Natural killer cell (primary cell): ENCODE results near the gene BACH2. TPM values are rescaled to one million over a fixed set of nuclear protein-coding genes. Genes with fewer than 3 reads are reported as not detected.
A peak's percentile ranks its signal among the peaks of the same experiment; 100 is the strongest.

Experiments
- ATAC-seq, 3 donors: fragments of 150-1000 bp in 2 of 3; fragments of 200-7000 bp in 1 of 3; cut with Tn5 transposase; 1 replicate in 1 of 3; 2 replicates in 2 of 3; pipeline ENCODE4 v1.10.0; 2021; ENCODE audit warnings: mild to moderate bottlenecking in 2 of 3, moderate library complexity in 2 of 3
- DNase-seq, 2 donors: peaks; one replicate each; pipeline versions ENCODE4 v3.0.0 to v3.0.0-alpha.2; 2013 to 2021; ENCODE audit warnings: mixed read lengths in 1 of 2
- H3K27ac ChIP-seq: one replicate; pipeline ENCODE4 v1.5.1; 2013; ENCODE audit warnings: mild to moderate bottlenecking, low read length
- H3K27me3 ChIP-seq: one replicate; pipeline ENCODE4 v1.6.1; 2013; ENCODE audit warnings: low read length; ENCODE audit not compliant: control insufficient read depth, insufficient read depth
- H3K36me3 ChIP-seq: one replicate; pipeline ENCODE4 v1.6.1; 2013; ENCODE audit warnings: low read length; ENCODE audit not compliant: control insufficient read depth, insufficient read depth
- H3K4me1 ChIP-seq: one replicate; pipeline ENCODE4 v1.6.1; 2013; ENCODE audit warnings: low read length; ENCODE audit not compliant: control insufficient read depth, insufficient read depth
- H3K4me3 ChIP-seq: one replicate; pipeline ENCODE4 v1.5.1; 2013; ENCODE audit warnings: low read length
- H3K9me3 ChIP-seq: one replicate; pipeline ENCODE4 v1.6.1; 2013; ENCODE audit warnings: low read length; ENCODE audit not compliant: control insufficient read depth, insufficient read depth
- H3K27ac Mint-ChIP-seq, 2 donors: one replicate each; pipeline ENCODE4 v1.8.0; 2022; ENCODE audit warnings: mild to moderate bottlenecking in 2 of 2, mixed read lengths in 2 of 2, moderate library complexity in 1 of 2
- H3K27me3 Mint-ChIP-seq, 2 donors: one replicate each; pipeline ENCODE4 v1.8.0; 2022; ENCODE audit warnings: low read depth in 2 of 2, mixed read lengths in 2 of 2
- H3K36me3 Mint-ChIP-seq: one replicate; pipeline ENCODE4 v1.8.0; 2022; ENCODE audit warnings: mixed read lengths
- H3K4me1 Mint-ChIP-seq, 2 donors: one replicate each; pipeline ENCODE4 v1.8.0; 2022; ENCODE audit warnings: mixed read lengths in 2 of 2
- H3K4me3 Mint-ChIP-seq: one replicate; pipeline ENCODE4 v1.8.0; 2022; ENCODE audit warnings: mild to moderate bottlenecking, moderate library complexity, mixed read lengths
- H3K9me3 Mint-ChIP-seq, 2 donors: one replicate each; pipeline ENCODE4 v1.8.0; 2022; ENCODE audit warnings: mixed read lengths in 2 of 2
- WGBS: methylation state at CpG from one replicate; pipeline ENCODE4 v1.1.7; 2013; ENCODE audit warnings: missing lambda C conversion rate; ENCODE audit not compliant: insufficient coverage; 5-methylcytosine and 5-hydroxymethylcytosine counted together
- intact Hi-C: fragments of 100-400 bp; cut with micrococcal nuclease; formaldehyde crosslinking; loops from one replicate; pipeline ENCODE4 v1.14.2; 2022
- total RNA-seq, 4 donors: library from RNA; stranded (reverse); fragments of 120-200 nt in 1 of 4; gene quantifications; one replicate each; pipeline versions ENCODE4 v1.2.3 to v1.2.4, GENCODE V29; 2013 to 2022
- TF ChIP-seq, protein P1 (sequence below): fragments of 200-600 bp; IDR thresholded peaks from one replicate; pipeline ENCODE4 v1.8.0; 2022; ENCODE audit warnings: antibody characterized with exemption

The BACH2 gene
- total RNA-seq, 3 donors from 2014 or later (not counting 1 experiment from before 2014, with no cell fraction given), result 32.1 to 37.8 (median 32.7) TPM

DNA sequence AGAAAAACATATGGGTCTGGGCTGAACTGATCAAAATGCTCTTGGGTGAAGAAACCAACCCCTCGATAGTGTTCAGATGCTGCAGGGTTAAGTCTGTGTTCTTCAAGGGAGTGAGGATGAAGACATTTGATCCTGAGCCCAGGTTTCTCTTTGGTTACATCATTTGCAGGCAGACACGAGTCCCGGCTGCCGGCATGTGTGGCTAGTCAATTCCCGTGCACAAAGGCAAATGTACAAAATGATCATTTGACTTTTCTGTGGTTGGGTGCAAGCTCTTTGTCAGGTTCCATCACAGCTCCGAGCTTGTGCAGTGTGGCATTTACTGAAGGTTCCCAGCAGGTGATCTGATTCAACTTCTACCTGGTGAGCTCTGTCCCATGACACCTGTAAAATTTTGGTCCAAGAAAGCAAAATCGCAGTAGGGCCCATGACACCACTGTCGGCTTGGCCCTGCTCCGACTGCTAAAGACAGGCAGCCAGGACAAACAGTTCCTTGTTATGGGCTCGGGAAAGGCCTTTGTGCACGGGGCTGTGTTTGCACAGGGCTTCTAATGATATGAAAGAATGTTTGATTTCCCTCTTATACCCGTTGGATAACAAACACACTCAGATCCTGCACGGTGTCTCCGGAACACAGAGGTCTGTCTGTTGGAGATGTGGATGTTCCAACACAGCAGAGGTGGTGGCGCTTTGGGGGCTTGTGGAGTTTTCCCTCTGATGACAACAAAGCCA is 355.4 kb downstream of the BACH2 start:
- Histone ChIP-seq H3K27ac (no peak overlapping the region), H3K27me3 (no peaks in the 10 kb centered on the region), H3K36me3 (peaks cover 18% of the 10 kb centered on the region), H3K4me3 (no peak overlapping the region), H3K4me1 (peaks cover 5% of the 10 kb centered on the region), H3K9me3 (no peaks in the 10 kb centered on the region)
- no peaks in the 10 kb centered on the region for H3K27me3 Mint-ChIP-seq
- H3K9me3 Mint-ChIP-seq, result no peaks in the 10 kb centered on the region
- peaks cover 14 to 18% of the 10 kb centered on the region in 2 donors for H3K4me1 Mint-ChIP-seq
- no peak overlapping the region for H3K4me3 Mint-ChIP-seq
- ATAC-seq (no peak), DNase-seq (no peak)
- WGBS, result 96% methylated on average over 14 of the region's 15 CpGs
- intact Hi-C loops, result no loop called here
- no peaks in the 10 kb centered on the region for H3K36me3 Mint-ChIP-seq
- peak overlapping the region in 1 of 2 donors; percentile 20 for H3K27ac Mint-ChIP-seq
- TF ChIP-seq, protein P1, sequence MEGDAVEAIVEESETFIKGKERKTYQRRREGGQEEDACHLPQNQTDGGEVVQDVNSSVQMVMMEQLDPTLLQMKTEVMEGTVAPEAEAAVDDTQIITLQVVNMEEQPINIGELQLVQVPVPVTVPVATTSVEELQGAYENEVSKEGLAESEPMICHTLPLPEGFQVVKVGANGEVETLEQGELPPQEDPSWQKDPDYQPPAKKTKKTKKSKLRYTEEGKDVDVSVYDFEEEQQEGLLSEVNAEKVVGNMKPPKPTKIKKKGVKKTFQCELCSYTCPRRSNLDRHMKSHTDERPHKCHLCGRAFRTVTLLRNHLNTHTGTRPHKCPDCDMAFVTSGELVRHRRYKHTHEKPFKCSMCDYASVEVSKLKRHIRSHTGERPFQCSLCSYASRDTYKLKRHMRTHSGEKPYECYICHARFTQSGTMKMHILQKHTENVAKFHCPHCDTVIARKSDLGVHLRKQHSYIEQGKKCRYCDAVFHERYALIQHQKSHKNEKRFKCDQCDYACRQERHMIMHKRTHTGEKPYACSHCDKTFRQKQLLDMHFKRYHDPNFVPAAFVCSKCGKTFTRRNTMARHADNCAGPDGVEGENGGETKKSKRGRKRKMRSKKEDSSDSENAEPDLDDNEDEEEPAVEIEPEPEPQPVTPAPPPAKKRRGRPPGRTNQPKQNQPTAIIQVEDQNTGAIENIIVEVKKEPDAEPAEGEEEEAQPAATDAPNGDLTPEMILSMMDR, result no peak

GRCh38 chr6:89940225-89941027 is 356.2 kb downstream of the BACH2 start:
- Mint-ChIP-seq H3K4me3 (no peak overlapping the region), H3K27me3 (no peaks in the 10 kb centered on the region), H3K9me3 (no peaks in the 10 kb centered on the region), H3K27ac (peak overlapping the region in 1 of 2 donors; percentile 20), H3K4me1 (peaks cover 14 to 18% of the 10 kb centered on the region in 2 donors), H3K36me3 (no peaks in the 10 kb centered on the region)
- ATAC-seq, result peak; percentile 90 to 99 (median 97)
- 42% methylated on average over 8 of the region's 9 CpGs for WGBS
- Histone ChIP-seq H3K27ac (no peak overlapping the region), H3K4me3 (no peak overlapping the region), H3K9me3 (no peaks in the 10 kb centered on the region), H3K27me3 (no peaks in the 10 kb centered on the region), H3K4me1 (peaks cover 5% of the 10 kb centered on the region), H3K36me3 (peaks cover 23% of the 10 kb centered on the region)
- peak; percentile 51 to 89 for DNase-seq
- intact Hi-C loops, result loop anchor here (1.0 kb wide), 4 partner anchors 239 to 539 kb away; no protein-coding TSS in a partner anchor
- TF ChIP-seq, protein P1, result peak; percentile 77

DNA sequence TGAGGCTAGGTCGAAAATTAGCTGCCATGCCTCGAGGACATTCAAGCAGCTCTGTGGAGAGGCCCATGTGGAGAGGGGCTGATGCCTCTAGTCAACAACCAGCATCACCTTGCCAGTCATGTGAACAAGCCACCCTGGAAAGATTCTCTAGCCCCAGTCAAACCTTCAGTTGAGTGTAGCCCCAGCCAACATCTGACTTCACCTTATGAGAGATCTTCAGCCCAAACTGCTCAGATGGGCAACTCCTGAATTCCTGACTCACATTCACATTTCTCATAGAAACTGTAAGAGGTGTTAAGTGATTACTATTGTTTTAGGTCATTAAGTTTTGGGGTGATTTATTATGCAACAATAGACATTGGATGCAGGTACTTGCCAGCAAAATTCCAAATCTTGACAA is 357.5 kb downstream of the BACH2 start:
- 87% methylated on average over 2 of the region's 2 CpGs for WGBS
- intact Hi-C loops, result no loop called here
- Histone ChIP-seq H3K4me1 (peaks cover 5% of the 10 kb centered on the region), H3K27me3 (no peaks in the 10 kb centered on the region), H3K4me3 (no peak overlapping the region), H3K9me3 (no peaks in the 10 kb centered on the region), H3K36me3 (peaks cover 30% of the 10 kb centered on the region), H3K27ac (no peak overlapping the region)
- no peaks in the 10 kb centered on the region for H3K36me3 Mint-ChIP-seq
- H3K9me3 Mint-ChIP-seq, result no peaks in the 10 kb centered on the region
- H3K4me1 Mint-ChIP-seq, result peaks cover 6 to 10% of the 10 kb centered on the region in 2 donors
- DNase-seq (no peak), ATAC-seq (no peak)
- no peak overlapping the region for H3K27ac Mint-ChIP-seq
- TF ChIP-seq, protein P1, result no peak
- H3K27me3 Mint-ChIP-seq, result no peaks in the 10 kb centered on the region
- no peak overlapping the region for H3K4me3 Mint-ChIP-seq
